ENCODE data around the gene MAP1LC3B.

The MAP1LC3B gene

GRCh38 chr16:87347932-87348615, 44.1 kb upstream of the MAP1LC3B start:
- Histone ChIP-seq H3K9me3 (ENCODE audit: control insufficient read depth in 2 of 2, low read length in 2 of 2) (no peaks in the 10 kb centered on the region), H3K27ac (ENCODE audit: low read depth in 2 of 2, low read length in 2 of 2) (no peak overlapping the region), H3K27me3 (ENCODE audit: control insufficient read depth in 2 of 2, insufficient read depth in 2 of 2, low read length in 2 of 2) (no peaks in the 10 kb centered on the region), H3K9ac (ENCODE audit: low read depth in 1 of 2, low read length in 2 of 2) (no peak overlapping the region), H3K4me3 (ENCODE audit: low read length in 2 of 2) (no peak overlapping the region), H3K36me3 (ENCODE audit: control insufficient read depth in 2 of 2, insufficient read depth in 2 of 2, low read length in 2 of 2) (peaks cover 17 to 31% of the 10 kb centered on the region in 2 donors), H3K4me1 (ENCODE audit: control insufficient read depth in 2 of 2, insufficient read depth in 2 of 2, low read length in 2 of 2) (peaks cover 0 to 10% of the 10 kb centered on the region in 2 donors)

- no peak overlapping the region for H3K4me3 ChIP-seq (ENCODE audit: low read length in 2 of 2)
These were observed 43.4 kb upstream of the MAP1LC3B start for GRCh38 chr16:87348616-87349157.

GRCh38 chr16:87350031-87350430, 42.1 kb upstream of the MAP1LC3B start:
- Histone ChIP-seq H3K4me1 (ENCODE audit: control insufficient read depth in 2 of 2, insufficient read depth in 2 of 2, low read length in 2 of 2) (peaks cover 0 to 10% of the 10 kb centered on the region in 2 donors), H3K27ac (ENCODE audit: low read depth in 2 of 2, low read length in 2 of 2) (no peak overlapping the region), H3K9me3 (ENCODE audit: control insufficient read depth in 2 of 2, low read length in 2 of 2) (no peaks in the 10 kb centered on the region)

More at GRCh38 chr16:87348616-87349157, 43.4 kb upstream of the MAP1LC3B start:
- Histone ChIP-seq H3K4me1 (ENCODE audit: control insufficient read depth in 2 of 2, insufficient read depth in 2 of 2, low read length in 2 of 2) (peaks cover 0 to 10% of the 10 kb centered on the region in 2 donors), H3K9me3 (ENCODE audit: control insufficient read depth in 2 of 2, low read length in 2 of 2) (no peaks in the 10 kb centered on the region), H3K27me3 (ENCODE audit: control insufficient read depth in 2 of 2, insufficient read depth in 2 of 2, low read length in 2 of 2) (no peaks in the 10 kb centered on the region), H3K36me3 (ENCODE audit: control insufficient read depth in 2 of 2, insufficient read depth in 2 of 2, low read length in 2 of 2) (peaks cover 11 to 25% of the 10 kb centered on the region in 2 donors), H3K9ac (ENCODE audit: low read depth in 1 of 2, low read length in 2 of 2) (no peak overlapping the region), H3K27ac (ENCODE audit: low read depth in 2 of 2, low read length in 2 of 2) (no peak overlapping the region)

GRCh38 chr16:87350681-87351319, 41.3 kb upstream of the MAP1LC3B start:
- no peaks in the 10 kb centered on the region for H3K9me3 ChIP-seq (ENCODE audit: control insufficient read depth in 2 of 2, low read length in 2 of 2)
- no peak overlapping the region for H3K4me3 ChIP-seq (ENCODE audit: low read length in 2 of 2)
- H3K27ac ChIP-seq (ENCODE audit: low read depth in 2 of 2, low read length in 2 of 2): no peak overlapping the region
- H3K9ac ChIP-seq (ENCODE audit: low read depth in 1 of 2, low read length in 2 of 2): no peak overlapping the region
- H3K27me3 ChIP-seq (ENCODE audit: control insufficient read depth in 2 of 2, insufficient read depth in 2 of 2, low read length in 2 of 2): no peaks in the 10 kb centered on the region
- peaks cover 0 to 4% of the 10 kb centered on the region in 2 donors for H3K4me1 ChIP-seq (ENCODE audit: control insufficient read depth in 2 of 2, insufficient read depth in 2 of 2, low read length in 2 of 2)
- peaks cover 10 to 20% of the 10 kb centered on the region in 2 donors for H3K36me3 ChIP-seq (ENCODE audit: control insufficient read depth in 2 of 2, insufficient read depth in 2 of 2, low read length in 2 of 2)

More at GRCh38 chr16:87350031-87350430, 42.1 kb upstream of the MAP1LC3B start:
- Histone ChIP-seq H3K4me3 (ENCODE audit: low read length in 2 of 2) (no peak overlapping the region), H3K27me3 (ENCODE audit: control insufficient read depth in 2 of 2, insufficient read depth in 2 of 2, low read length in 2 of 2) (no peaks in the 10 kb centered on the region), H3K36me3 (ENCODE audit: control insufficient read depth in 2 of 2, insufficient read depth in 2 of 2, low read length in 2 of 2) (peaks cover 10 to 20% of the 10 kb centered on the region in 2 donors), H3K9ac (ENCODE audit: low read depth in 1 of 2, low read length in 2 of 2) (no peak overlapping the region)

- Histone ChIP-seq H3K27me3 (ENCODE audit: control insufficient read depth in 2 of 2, insufficient read depth in 2 of 2, low read length in 2 of 2) (no peaks in the 10 kb centered on the region), H3K9me3 (ENCODE audit: control insufficient read depth in 2 of 2, low read length in 2 of 2) (no peaks in the 10 kb centered on the region), H3K4me1 (ENCODE audit: control insufficient read depth in 2 of 2, insufficient read depth in 2 of 2, low read length in 2 of 2) (peaks cover 0 to 3% of the 10 kb centered on the region in 2 donors), H3K36me3 (ENCODE audit: control insufficient read depth in 2 of 2, insufficient read depth in 2 of 2, low read length in 2 of 2) (peaks cover 11 to 22% of the 10 kb centered on the region in 2 donors), H3K4me3 (ENCODE audit: low read length in 2 of 2) (no peak overlapping the region), H3K27ac (ENCODE audit: low read depth in 2 of 2, low read length in 2 of 2) (no peak overlapping the region), H3K9ac (ENCODE audit: low read depth in 1 of 2, low read length in 2 of 2) (no peak overlapping the region)
These were observed 40.8 kb upstream of the MAP1LC3B start for GRCh38 chr16:87351320-87351698.

GRCh38 chr16:87352818-87353217, 39.3 kb upstream of the MAP1LC3B start:
- Histone ChIP-seq H3K9ac (ENCODE audit: low read depth in 1 of 2, low read length in 2 of 2) (no peak overlapping the region), H3K27ac (ENCODE audit: low read depth in 2 of 2, low read length in 2 of 2) (no peak overlapping the region), H3K27me3 (ENCODE audit: control insufficient read depth in 2 of 2, insufficient read depth in 2 of 2, low read length in 2 of 2) (no peaks in the 10 kb centered on the region), H3K4me3 (ENCODE audit: low read length in 2 of 2) (no peak overlapping the region), H3K9me3 (ENCODE audit: control insufficient read depth in 2 of 2, low read length in 2 of 2) (no peaks in the 10 kb centered on the region), H3K36me3 (ENCODE audit: control insufficient read depth in 2 of 2, insufficient read depth in 2 of 2, low read length in 2 of 2) (peaks cover 5 to 22% of the 10 kb centered on the region in 2 donors), H3K4me1 (ENCODE audit: control insufficient read depth in 2 of 2, insufficient read depth in 2 of 2, low read length in 2 of 2) (peaks cover 0 to 3% of the 10 kb centered on the region in 2 donors)

- Histone ChIP-seq H3K9me3 (ENCODE audit: control insufficient read depth in 2 of 2, low read length in 2 of 2) (no peaks in the 10 kb centered on the region), H3K4me3 (ENCODE audit: low read length in 2 of 2) (no peak overlapping the region), H3K4me1 (ENCODE audit: control insufficient read depth in 2 of 2, insufficient read depth in 2 of 2, low read length in 2 of 2) (peaks cover 0 to 3% of the 10 kb centered on the region in 2 donors), H3K36me3 (ENCODE audit: control insufficient read depth in 2 of 2, insufficient read depth in 2 of 2, low read length in 2 of 2) (peaks cover 13 to 26% of the 10 kb centered on the region in 2 donors), H3K27ac (ENCODE audit: low read depth in 2 of 2, low read length in 2 of 2) (no peak overlapping the region), H3K9ac (ENCODE audit: low read depth in 1 of 2, low read length in 2 of 2) (no peak overlapping the region), H3K27me3 (ENCODE audit: control insufficient read depth in 2 of 2, insufficient read depth in 2 of 2, low read length in 2 of 2) (no peaks in the 10 kb centered on the region)
These were observed 38.5 kb upstream of the MAP1LC3B start for GRCh38 chr16:87353613-87354012.

GRCh38 chr16:87356491-87356853, 35.7 kb upstream of the MAP1LC3B start:
- Histone ChIP-seq H3K4me1 (ENCODE audit: control insufficient read depth in 2 of 2, insufficient read depth in 2 of 2, low read length in 2 of 2) (no peaks in the 10 kb centered on the region), H3K36me3 (ENCODE audit: control insufficient read depth in 2 of 2, insufficient read depth in 2 of 2, low read length in 2 of 2) (peaks cover 40 to 46% of the 10 kb centered on the region in 2 donors), H3K27ac (ENCODE audit: low read depth in 2 of 2, low read length in 2 of 2) (no peak overlapping the region), H3K9ac (ENCODE audit: low read depth in 1 of 2, low read length in 2 of 2) (no peak overlapping the region), H3K9me3 (ENCODE audit: control insufficient read depth in 2 of 2, low read length in 2 of 2) (no peaks in the 10 kb centered on the region), H3K27me3 (ENCODE audit: control insufficient read depth in 2 of 2, insufficient read depth in 2 of 2, low read length in 2 of 2) (no peaks in the 10 kb centered on the region), H3K4me3 (ENCODE audit: low read length in 2 of 2) (no peak overlapping the region)

- H3K9ac ChIP-seq (ENCODE audit: low read depth in 1 of 2, low read length in 2 of 2): no peak overlapping the region
These were observed 33.9 kb upstream of the MAP1LC3B start for GRCh38 chr16:87358250-87358649.

GRCh38 chr16:87358696-87359095, 33.4 kb upstream of the MAP1LC3B start:
- Histone ChIP-seq H3K36me3 (ENCODE audit: control insufficient read depth in 2 of 2, insufficient read depth in 2 of 2, low read length in 2 of 2) (peaks cover 46 to 49% of the 10 kb centered on the region in 2 donors), H3K9ac (ENCODE audit: low read depth in 1 of 2, low read length in 2 of 2) (no peak overlapping the region), H3K4me3 (ENCODE audit: low read length in 2 of 2) (no peak overlapping the region), H3K27ac (ENCODE audit: low read depth in 2 of 2, low read length in 2 of 2) (no peak overlapping the region), H3K4me1 (ENCODE audit: control insufficient read depth in 2 of 2, insufficient read depth in 2 of 2, low read length in 2 of 2) (peaks cover 0 to 1% of the 10 kb centered on the region in 2 donors), H3K27me3 (ENCODE audit: control insufficient read depth in 2 of 2, insufficient read depth in 2 of 2, low read length in 2 of 2) (no peaks in the 10 kb centered on the region), H3K9me3 (ENCODE audit: control insufficient read depth in 2 of 2, low read length in 2 of 2) (no peaks in the 10 kb centered on the region)

More at GRCh38 chr16:87358250-87358649, 33.9 kb upstream of the MAP1LC3B start:
- H3K9me3 ChIP-seq (ENCODE audit: control insufficient read depth in 2 of 2, low read length in 2 of 2): no peaks in the 10 kb centered on the region
- no peak overlapping the region for H3K27ac ChIP-seq (ENCODE audit: low read depth in 2 of 2, low read length in 2 of 2)
- H3K27me3 ChIP-seq (ENCODE audit: control insufficient read depth in 2 of 2, insufficient read depth in 2 of 2, low read length in 2 of 2): no peaks in the 10 kb centered on the region
- H3K4me3 ChIP-seq (ENCODE audit: low read length in 2 of 2): no peak overlapping the region
- no peaks in the 10 kb centered on the region for H3K4me1 ChIP-seq (ENCODE audit: control insufficient read depth in 2 of 2, insufficient read depth in 2 of 2, low read length in 2 of 2)
- H3K36me3 ChIP-seq (ENCODE audit: control insufficient read depth in 2 of 2, insufficient read depth in 2 of 2, low read length in 2 of 2): peaks cover 46 to 49% of the 10 kb centered on the region in 2 donors

Data from mucosa of rectum (tissue), 2 donors.